K562 (cell line): Measurements from ENCODE around the gene IDH2. TPM values are rescaled to one million over a fixed set of nuclear protein-coding genes. Genes with fewer than 3 reads are reported as not detected.

Source experiments
- ARID1B ChIP-seq: fragments of 450-650 bp; IDR thresholded peaks from 2 replicates; pipeline ENCODE4 v1.6.1; 2016; ENCODE audit warnings: antibody characterized with exemption, mild to moderate bottlenecking, inconsistent platforms
- CCNT2 ChIP-seq: IDR thresholded peaks from 2 replicates; pipeline ENCODE4 v1.6.1; 2011; ENCODE audit warnings: borderline replicate concordance, low read depth, mild to moderate bottlenecking, moderate library complexity, mixed read lengths, low read length; ENCODE audit not compliant: insufficient read length; ENCODE audit errors: extremely low read depth
- CTBP1 ChIP-seq: fragments of 450-650 bp; IDR thresholded peaks from 2 replicates; pipeline ENCODE4 v1.6.1; 2016; ENCODE audit warnings: borderline replicate concordance
- CTCF ChIP-seq, 3 experiments: IDR thresholded peaks in 2 of 3; conservative IDR thresholded peaks in 1 of 3; 2 replicates each; pipeline ENCODE4 v1.5.1; 2011 to 2012; ENCODE audit warnings: low read length in 3 of 3, mild to moderate bottlenecking in 3 of 3, control low read depth in 2 of 3, improper control_type of control experiment in 1 of 3, inconsistent platforms in 1 of 3, low read depth in 1 of 3, mixed read lengths in 1 of 3, moderate library complexity in 1 of 3; ENCODE audit not compliant: insufficient read depth in 2 of 3
- PPARD ChIP-seq: fragments of 250-450 bp; sonication (Bioruptor Pico); IDR thresholded peaks from 2 replicates; pipeline ENCODE4 v1.8.0; 2022; ENCODE audit warnings: inconsistent platforms, mild to moderate bottlenecking, moderate library complexity
- PTBP1 ChIP-seq: fragments of 200-400 bp; formaldehyde crosslinking; IDR thresholded peaks from 2 replicates; pipeline ENCODE4 v1.6.1; 2017; ENCODE audit warnings: low read depth, low read length
- RBFOX2 ChIP-seq: fragments of 200-400 bp; formaldehyde crosslinking; IDR thresholded peaks from 2 replicates; pipeline ENCODE4 v1.6.1; 2017; ENCODE audit warnings: low read depth, mild to moderate bottlenecking, low read length, moderate library complexity
- SMAD3 ChIP-seq: fragments of 450-650 bp; formaldehyde crosslinking; conservative IDR thresholded peaks from 2 replicates; pipeline ENCODE4 v1.4.0; 2020; ENCODE audit warnings: mild to moderate bottlenecking
- SRSF3 ChIP-seq: fragments of 200-400 bp; formaldehyde crosslinking; IDR thresholded peaks from 2 replicates; pipeline ENCODE4 v1.6.1; 2016; ENCODE audit warnings: mild to moderate bottlenecking, low read length, moderate library complexity; ENCODE audit not compliant: insufficient read depth
- TBL1XR1 ChIP-seq, 2 experiments: IDR thresholded peaks; 2 replicates each; pipeline ENCODE4 v1.6.1; 2012; ENCODE audit warnings: improper control_type of control experiment in 2 of 2, low read length in 2 of 2, mild to moderate bottlenecking in 1 of 2
- USF1 ChIP-seq: sonication (generic); formaldehyde crosslinking; IDR thresholded peaks from 2 replicates; pipeline ENCODE4 v1.9.0; 2022; ENCODE audit warnings: mild to moderate bottlenecking, missing genetic modification reagents
- YBX1 ChIP-seq: fragments of 450-650 bp; IDR thresholded peaks from 2 replicates; pipeline ENCODE4 v1.7.1; 2016; ENCODE audit warnings: mild to moderate bottlenecking
- ZFX ChIP-seq: sonication (generic); formaldehyde crosslinking; IDR thresholded peaks from 2 replicates; pipeline ENCODE4 v1.8.0; 2022; ENCODE audit warnings: mild to moderate bottlenecking, missing genetic modification reagents, moderate library complexity
- ZNF696 ChIP-seq: fragments of 250-450 bp; sonication (Bioruptor Pico); conservative IDR thresholded peaks from 2 replicates; pipeline ENCODE4 v1.4.0; 2020; ENCODE audit warnings: mild to moderate bottlenecking, moderate library complexity
- polyA plus RNA-seq, 8 experiments: library from polyadenylated mRNA; depleted of rRNA in 4 of 8; stranded (reverse) in 5 of 8; unstranded in 3 of 8; fragments of >200 nt; fragmentation: Nextera tagmentation in 2 of 8; fragmentation: Illumina TruSeq in 1 of 8; extraction: Ambion mirVana in 2 of 8; extraction: Trizol in 1 of 8; gene quantifications; 2 replicates each; pipeline versions ENCODE4 v1.2.1 to v1.2.3, GENCODE V29; 2011 to 2014; ENCODE audit warnings: inconsistent platforms in 1 of 8, missing spikeins in 1 of 8
- total RNA-seq, 7 experiments: library from RNA; depleted of rRNA in 6 of 7; stranded (reverse); fragments of >200 nt in 6 of 7; fragmentation: Illumina TruSeq in 2 of 7; extraction: Trizol in 2 of 7; gene quantifications; 2 replicates each; pipeline versions ENCODE4 v1.2.1 to v1.2.3, GENCODE V29; 2011 to 2021; ENCODE audit warnings: low replicate concordance in 1 of 7
- TF ChIP-seq, protein P1 (sequence below): fragments of 450-650 bp; IDR thresholded peaks from 2 replicates; pipeline ENCODE4 v1.6.1; 2017; ENCODE audit warnings: antibody characterized with exemption, mild to moderate bottlenecking
- TF ChIP-seq, protein P2 (sequence below), 3 experiments: fragments of 200-800 bp in 1 of 3; fragments of 250-450 bp in 1 of 3; fragments of 450-650 bp in 1 of 3; sonication (Bioruptor Pico) in 1 of 3; sonication (Bioruptor generic) in 1 of 3; formaldehyde crosslinking in 1 of 3; IDR thresholded peaks; 2 replicates each; pipeline versions ENCODE4 v1.6.1 to v1.8.0; 2016 to 2022; ENCODE audit warnings: mild to moderate bottlenecking in 2 of 3, missing genetic modification characterization in 2 of 3, missing compliant biosample characterization in 1 of 3, moderate library complexity in 1 of 3

IDH2 gene
- total and polyA plus RNA-seq, 9 of the 15 experiments (the other 6 are each of a cell fraction or from before 2014, with no cell fraction given): 0.70 to 99.9 (median 59.2) TPM

DNA sequence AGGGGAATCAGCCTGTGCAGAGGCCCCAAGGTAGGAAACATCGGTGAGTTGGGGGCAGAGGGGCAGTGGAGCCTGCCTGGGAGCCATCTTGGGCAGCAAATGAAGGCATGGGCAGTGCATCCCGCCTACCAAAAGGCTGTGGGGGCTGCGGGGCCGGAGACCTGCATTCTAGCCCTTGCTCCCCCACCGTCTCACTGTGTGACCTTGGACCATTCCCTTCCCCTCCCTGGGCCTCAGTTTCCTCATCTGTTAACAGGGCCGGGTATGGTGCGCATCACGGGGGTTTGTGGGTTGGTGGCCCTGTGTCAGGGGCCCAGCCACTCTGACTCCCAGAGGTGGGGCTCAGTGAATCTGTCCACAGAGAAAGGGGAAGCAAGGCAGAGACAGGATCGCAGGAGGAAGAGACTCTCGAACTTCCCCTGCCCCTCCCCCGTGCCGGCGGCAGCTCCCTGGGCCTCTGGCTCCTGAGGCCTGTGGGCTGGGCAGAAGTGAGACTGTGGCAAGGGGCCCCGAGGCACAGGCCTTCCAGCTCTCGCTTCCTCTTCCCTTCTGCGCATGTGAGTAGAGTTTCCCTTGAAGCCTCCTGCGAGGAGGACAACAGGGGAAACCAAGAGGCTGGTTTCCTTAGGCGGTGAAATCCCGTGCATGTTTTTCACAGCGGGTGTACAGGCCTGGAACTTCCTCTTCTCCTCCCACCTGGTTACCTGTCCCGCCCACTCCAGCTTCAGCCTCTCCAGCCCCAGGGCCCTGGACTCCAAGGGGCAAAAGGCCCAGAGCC, 42.9 kb downstream of the IDH2 start (continued):
- TF ChIP-seq USF1 (CRISPR knock-in tag): no peak
- TF ChIP-seq PPARD (CRISPR knock-in tag): no peak
- TF ChIP-seq SMAD3 (CRISPR knock-in tag): 0 out of 2 replicates have a peak, but pooled peaks have one; percentile 29
- peak; percentile 93 for TF ChIP-seq ZFX (CRISPR knock-in tag)
- peak; percentile 42 for TF ChIP-seq CCNT2
- TF ChIP-seq ZNF696 (CRISPR knock-in tag): no peak
- no peak for TF ChIP-seq TBL1XR1 (IDR thresholded peaks at IDR 0.05; ENCODE audit: low read length in 2 of 2)
- TF ChIP-seq PTBP1: no peak
- TF ChIP-seq, protein P1, sequence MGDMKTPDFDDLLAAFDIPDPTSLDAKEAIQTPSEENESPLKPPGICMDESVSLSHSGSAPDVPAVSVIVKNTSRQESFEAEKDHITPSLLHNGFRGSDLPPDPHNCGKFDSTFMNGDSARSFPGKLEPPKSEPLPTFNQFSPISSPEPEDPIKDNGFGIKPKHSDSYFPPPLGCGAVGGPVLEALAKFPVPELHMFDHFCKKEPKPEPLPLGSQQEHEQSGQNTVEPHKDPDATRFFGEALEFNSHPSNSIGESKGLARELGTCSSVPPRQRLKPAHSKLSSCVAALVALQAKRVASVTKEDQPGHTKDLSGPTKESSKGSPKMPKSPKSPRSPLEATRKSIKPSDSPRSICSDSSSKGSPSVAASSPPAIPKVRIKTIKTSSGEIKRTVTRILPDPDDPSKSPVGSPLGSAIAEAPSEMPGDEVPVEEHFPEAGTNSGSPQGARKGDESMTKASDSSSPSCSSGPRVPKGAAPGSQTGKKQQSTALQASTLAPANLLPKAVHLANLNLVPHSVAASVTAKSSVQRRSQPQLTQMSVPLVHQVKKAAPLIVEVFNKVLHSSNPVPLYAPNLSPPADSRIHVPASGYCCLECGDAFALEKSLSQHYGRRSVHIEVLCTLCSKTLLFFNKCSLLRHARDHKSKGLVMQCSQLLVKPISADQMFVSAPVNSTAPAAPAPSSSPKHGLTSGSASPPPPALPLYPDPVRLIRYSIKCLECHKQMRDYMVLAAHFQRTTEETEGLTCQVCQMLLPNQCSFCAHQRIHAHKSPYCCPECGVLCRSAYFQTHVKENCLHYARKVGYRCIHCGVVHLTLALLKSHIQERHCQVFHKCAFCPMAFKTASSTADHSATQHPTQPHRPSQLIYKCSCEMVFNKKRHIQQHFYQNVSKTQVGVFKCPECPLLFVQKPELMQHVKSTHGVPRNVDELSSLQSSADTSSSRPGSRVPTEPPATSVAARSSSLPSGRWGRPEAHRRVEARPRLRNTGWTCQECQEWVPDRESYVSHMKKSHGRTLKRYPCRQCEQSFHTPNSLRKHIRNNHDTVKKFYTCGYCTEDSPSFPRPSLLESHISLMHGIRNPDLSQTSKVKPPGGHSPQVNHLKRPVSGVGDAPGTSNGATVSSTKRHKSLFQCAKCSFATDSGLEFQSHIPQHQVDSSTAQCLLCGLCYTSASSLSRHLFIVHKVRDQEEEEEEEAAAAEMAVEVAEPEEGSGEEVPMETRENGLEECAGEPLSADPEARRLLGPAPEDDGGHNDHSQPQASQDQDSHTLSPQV: peak; percentile 87
- TF ChIP-seq, protein P2, sequence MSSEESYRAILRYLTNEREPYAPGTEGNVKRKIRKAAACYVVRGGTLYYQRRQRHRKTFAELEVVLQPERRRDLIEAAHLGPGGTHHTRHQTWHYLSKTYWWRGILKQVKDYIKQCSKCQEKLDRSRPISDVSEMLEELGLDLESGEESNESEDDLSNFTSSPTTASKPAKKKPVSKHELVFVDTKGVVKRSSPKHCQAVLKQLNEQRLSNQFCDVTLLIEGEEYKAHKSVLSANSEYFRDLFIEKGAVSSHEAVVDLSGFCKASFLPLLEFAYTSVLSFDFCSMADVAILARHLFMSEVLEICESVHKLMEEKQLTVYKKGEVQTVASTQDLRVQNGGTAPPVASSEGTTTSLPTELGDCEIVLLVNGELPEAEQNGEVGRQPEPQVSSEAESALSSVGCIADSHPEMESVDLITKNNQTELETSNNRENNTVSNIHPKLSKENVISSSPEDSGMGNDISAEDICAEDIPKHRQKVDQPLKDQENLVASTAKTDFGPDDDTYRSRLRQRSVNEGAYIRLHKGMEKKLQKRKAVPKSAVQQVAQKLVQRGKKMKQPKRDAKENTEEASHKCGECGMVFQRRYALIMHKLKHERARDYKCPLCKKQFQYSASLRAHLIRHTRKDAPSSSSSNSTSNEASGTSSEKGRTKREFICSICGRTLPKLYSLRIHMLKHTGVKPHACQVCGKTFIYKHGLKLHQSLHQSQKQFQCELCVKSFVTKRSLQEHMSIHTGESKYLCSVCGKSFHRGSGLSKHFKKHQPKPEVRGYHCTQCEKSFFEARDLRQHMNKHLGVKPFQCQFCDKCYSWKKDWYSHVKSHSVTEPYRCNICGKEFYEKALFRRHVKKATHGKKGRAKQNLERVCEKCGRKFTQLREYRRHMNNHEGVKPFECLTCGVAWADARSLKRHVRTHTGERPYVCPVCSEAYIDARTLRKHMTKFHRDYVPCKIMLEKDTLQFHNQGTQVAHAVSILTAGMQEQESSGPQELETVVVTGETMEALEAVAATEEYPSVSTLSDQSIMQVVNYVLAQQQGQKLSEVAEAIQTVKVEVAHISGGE (CRISPR knock-in tag; IDR thresholded peaks at IDR 0.05): 0 out of 6 replicates have a peak, but pooled peaks of 1 of the 3 experiments have one; percentile 48
- peak; percentile 44; the same call in 1 of the 2 replicates for TF ChIP-seq RBFOX2
- TF ChIP-seq SRSF3: no peak
- TF ChIP-seq ARID1B: peak; percentile 51
- TF ChIP-seq CTBP1: peak; percentile 87; the same call in 1 of the 2 replicates
- no peak for TF ChIP-seq CTCF (IDR thresholded peaks at IDR 0.05 in 2 of 3, conservative IDR thresholded peaks at IDR 0.05 in 1 of 3; ENCODE audit: insufficient read depth in 2 of 3, low read depth in 1 of 3, low read length in 3 of 3)
- TF ChIP-seq YBX1: no peak
